Measurements from ENCODE around the gene GPR15.
A peak's percentile ranks its signal among the peaks of the same experiment; 100 is the strongest.
"Not testable (repeated sequence)": the region's sequence is repeated elsewhere in the genome, so short reads cannot be mapped to it uniquely, and the experiment has no call there.

The GPR15 gene

GRCh38 chr3:98559769-98560168 lies 28.0 kb downstream of the GPR15 start:
- not testable (repeated sequence) for DNase-seq

GRCh38 chr3:98560911-98561310 lies 29.1 kb downstream of the GPR15 start:
- DNase-seq, result no peak

- DNase-seq, result no peak
Measured at GRCh38 chr3:98561727-98562521, 30.1 kb downstream of the GPR15 start.

GRCh38 chr3:98563661-98564281 lies 32.0 kb downstream of the GPR15 start:
- no peak for DNase-seq

GRCh38 chr3:98564282-98565005 lies 32.7 kb downstream of the GPR15 start:
- DNase-seq, result no peak

- no peak for DNase-seq
Measured at GRCh38 chr3:98565237-98565643, 33.5 kb downstream of the GPR15 start.

GRCh38 chr3:98565843-98566242 lies 34.1 kb downstream of the GPR15 start:
- DNase-seq, result no peak

GRCh38 chr3:98567666-98568270 lies 36.0 kb downstream of the GPR15 start:
- DNase-seq, result no peak

GRCh38 chr3:98568402-98568801 lies 36.6 kb downstream of the GPR15 start:
- no peak for DNase-seq

- DNase-seq, result no peak
Measured at GRCh38 chr3:98573181-98573728, 41.5 kb downstream of the GPR15 start.

- DNase-seq, result peak; percentile 1
Measured at GRCh38 chr3:98574132-98574531, 42.4 kb downstream of the GPR15 start.

GRCh38 chr3:98577178-98577895 lies 45.6 kb downstream of the GPR15 start:
- no peak for DNase-seq

GRCh38 chr3:98580401-98581386 lies 48.9 kb downstream of the GPR15 start:
- DNase-seq, result no peak

GRCh38 chr3:98581474-98581873 lies 49.7 kb downstream of the GPR15 start:
- no peak for DNase-seq

GRCh38 chr3:98582042-98582441 lies 50.3 kb downstream of the GPR15 start:
- DNase-seq, result no peak

- no peak for DNase-seq
Measured at GRCh38 chr3:98583766-98584165, 52.0 kb downstream of the GPR15 start.

Measured in NCI-H748 treated with DMSO at 0.1 percent for 48 hours (cell line).